Chondrocyte (in vitro differentiated cells): ENCODE results near the gene PIGV. TPM values are rescaled to one million over a fixed set of nuclear protein-coding genes. Genes with fewer than 3 reads are reported as not detected.

Experiments
- DNase-seq: peaks from one replicate; pipeline ENCODE4 v3.0.0; 2021; ENCODE audit warnings: mixed read lengths, low spot score
- H3K27ac Mint-ChIP-seq: one replicate; pipeline ENCODE4 v1.8.0; 2021; ENCODE audit warnings: mild to moderate bottlenecking, moderate library complexity, mixed read lengths; ENCODE audit not compliant: unreplicated experiment
- H3K27me3 Mint-ChIP-seq: 2 replicates; pipeline ENCODE4 v1.8.0; 2021; ENCODE audit warnings: low read depth, mixed read lengths
- H3K36me3 Mint-ChIP-seq: 2 replicates; pipeline ENCODE4 v1.8.0; 2021; ENCODE audit warnings: low read depth, mixed read lengths
- H3K4me1 Mint-ChIP-seq: 2 replicates; pipeline ENCODE4 v1.8.0; 2021; ENCODE audit warnings: low read depth, mild to moderate bottlenecking, mixed read lengths
- H3K4me3 Mint-ChIP-seq: one replicate; pipeline ENCODE4 v1.8.0; 2021; ENCODE audit warnings: mild to moderate bottlenecking, moderate library complexity, mixed read lengths; ENCODE audit not compliant: unreplicated experiment
- H3K9me3 Mint-ChIP-seq: 2 replicates; pipeline ENCODE4 v1.8.0; 2021; ENCODE audit warnings: low read depth, mixed read lengths
- total RNA-seq: library from RNA; stranded (reverse); gene quantifications from 3 replicates; pipeline ENCODE4 v1.2.1, GENCODE V29; 2021
- TF ChIP-seq, protein P1 (sequence below): fragments of 200-600 bp; sonication (generic); IDR thresholded peaks from 2 replicates; pipeline ENCODE4 v1.5.0; 2021; ENCODE audit warnings: antibody characterized with exemption, mild to moderate bottlenecking, moderate library complexity

The PIGV gene
- total RNA-seq, 1 donor from 2014 or later, result 12.4 TPM

- Mint-ChIP-seq H3K4me1 (peaks cover 44% of the 10 kb centered on the region), H3K27ac (no peak overlapping the region), H3K27me3 (no peaks in the 10 kb centered on the region), H3K9me3 (no peaks in the 10 kb centered on the region), H3K36me3 (peaks cover 8% of the 10 kb centered on the region), H3K4me3 (no peak overlapping the region)
- TF ChIP-seq, protein P1, sequence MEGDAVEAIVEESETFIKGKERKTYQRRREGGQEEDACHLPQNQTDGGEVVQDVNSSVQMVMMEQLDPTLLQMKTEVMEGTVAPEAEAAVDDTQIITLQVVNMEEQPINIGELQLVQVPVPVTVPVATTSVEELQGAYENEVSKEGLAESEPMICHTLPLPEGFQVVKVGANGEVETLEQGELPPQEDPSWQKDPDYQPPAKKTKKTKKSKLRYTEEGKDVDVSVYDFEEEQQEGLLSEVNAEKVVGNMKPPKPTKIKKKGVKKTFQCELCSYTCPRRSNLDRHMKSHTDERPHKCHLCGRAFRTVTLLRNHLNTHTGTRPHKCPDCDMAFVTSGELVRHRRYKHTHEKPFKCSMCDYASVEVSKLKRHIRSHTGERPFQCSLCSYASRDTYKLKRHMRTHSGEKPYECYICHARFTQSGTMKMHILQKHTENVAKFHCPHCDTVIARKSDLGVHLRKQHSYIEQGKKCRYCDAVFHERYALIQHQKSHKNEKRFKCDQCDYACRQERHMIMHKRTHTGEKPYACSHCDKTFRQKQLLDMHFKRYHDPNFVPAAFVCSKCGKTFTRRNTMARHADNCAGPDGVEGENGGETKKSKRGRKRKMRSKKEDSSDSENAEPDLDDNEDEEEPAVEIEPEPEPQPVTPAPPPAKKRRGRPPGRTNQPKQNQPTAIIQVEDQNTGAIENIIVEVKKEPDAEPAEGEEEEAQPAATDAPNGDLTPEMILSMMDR, result no peak
- DNase-seq, result no peak
Measured at GRCh38 chr1:26789612-26789865, 1.8 kb downstream of the PIGV start.

DNA sequence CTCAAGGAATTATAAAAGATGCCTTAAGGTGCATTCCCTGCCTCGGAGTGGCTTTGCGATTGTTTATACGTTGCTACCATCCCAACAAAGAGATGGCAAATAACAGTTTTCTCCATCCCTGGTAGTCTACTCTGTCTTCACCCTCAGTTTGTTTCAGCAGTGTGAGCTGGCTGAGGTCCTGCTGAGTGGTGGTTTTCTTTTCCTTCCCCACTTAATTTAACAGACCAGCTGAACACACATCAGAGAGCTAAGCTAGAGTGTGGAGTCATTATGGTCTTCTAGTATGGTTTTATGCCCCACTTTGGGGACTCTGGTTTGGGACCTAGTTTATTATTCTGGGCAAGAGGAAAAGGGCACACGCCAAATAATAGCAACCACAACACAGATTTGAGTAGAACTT is 2.2 kb downstream of the PIGV start:
- Mint-ChIP-seq H3K4me1 (peaks cover 40% of the 10 kb centered on the region), H3K27me3 (no peaks in the 10 kb centered on the region), H3K27ac (no peak overlapping the region), H3K36me3 (peaks cover 12% of the 10 kb centered on the region), H3K4me3 (no peak overlapping the region), H3K9me3 (no peaks in the 10 kb centered on the region)
- TF ChIP-seq, protein P1, result no peak
- no peak for DNase-seq

DNA sequence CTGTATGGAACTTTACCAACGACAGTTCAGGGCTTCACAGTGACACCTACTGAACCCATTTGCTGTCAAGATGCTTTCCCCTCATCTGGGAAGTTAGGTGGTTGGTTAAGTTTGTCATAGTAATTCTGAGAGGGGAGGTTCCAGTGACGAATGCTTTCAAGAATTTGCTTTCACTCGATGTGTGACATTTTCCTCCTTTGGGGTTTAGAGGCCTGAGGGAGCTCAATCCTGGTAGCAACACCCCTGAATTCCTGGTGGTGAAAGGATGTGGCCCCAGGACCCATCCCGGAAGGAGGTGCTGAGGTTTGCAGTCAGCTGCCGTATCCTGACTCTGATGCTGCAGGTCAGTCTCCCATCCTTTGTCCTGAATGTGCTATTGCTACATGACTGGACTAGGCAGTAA is 2.8 kb downstream of the PIGV start:
- no peak overlapping the region for H3K4me3 Mint-ChIP-seq

DNA sequence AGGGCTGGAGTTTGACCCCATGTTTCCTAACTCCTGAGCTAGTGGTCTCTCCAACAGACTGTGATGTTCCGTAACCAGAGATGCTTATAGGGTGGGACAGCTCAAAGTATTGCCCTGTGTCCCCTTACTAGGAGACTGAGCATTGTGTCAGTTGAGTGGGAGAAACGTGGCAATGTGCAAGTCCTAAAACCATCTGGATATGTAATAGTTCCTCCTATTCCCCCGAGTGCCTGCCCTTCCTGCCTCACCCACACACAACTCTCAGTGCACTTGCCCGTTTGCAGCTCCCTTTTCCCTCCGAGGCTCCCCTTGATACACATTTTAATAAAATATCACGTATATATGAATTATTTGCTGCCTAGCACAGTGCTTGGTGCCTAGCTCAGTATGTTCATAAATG is 3.4 kb downstream of the PIGV start:
- peaks cover 12% of the 10 kb centered on the region for H3K36me3 Mint-ChIP-seq
- TF ChIP-seq, protein P1, result no peak
- H3K9me3 Mint-ChIP-seq, result no peaks in the 10 kb centered on the region
- H3K4me1 Mint-ChIP-seq, result peaks cover 28% of the 10 kb centered on the region
- DNase-seq, result no peak
- no peak overlapping the region for H3K27ac Mint-ChIP-seq
- H3K27me3 Mint-ChIP-seq, result no peaks in the 10 kb centered on the region
- H3K4me3 Mint-ChIP-seq, result no peak overlapping the region

More for the DNA sequence above, 2.8 kb downstream of the PIGV start:
- no peak for DNase-seq
- Mint-ChIP-seq H3K9me3 (no peaks in the 10 kb centered on the region), H3K36me3 (peaks cover 12% of the 10 kb centered on the region), H3K4me1 (peaks cover 34% of the 10 kb centered on the region), H3K27ac (no peak overlapping the region), H3K27me3 (no peaks in the 10 kb centered on the region)
- TF ChIP-seq, protein P1, result no peak

DNA sequence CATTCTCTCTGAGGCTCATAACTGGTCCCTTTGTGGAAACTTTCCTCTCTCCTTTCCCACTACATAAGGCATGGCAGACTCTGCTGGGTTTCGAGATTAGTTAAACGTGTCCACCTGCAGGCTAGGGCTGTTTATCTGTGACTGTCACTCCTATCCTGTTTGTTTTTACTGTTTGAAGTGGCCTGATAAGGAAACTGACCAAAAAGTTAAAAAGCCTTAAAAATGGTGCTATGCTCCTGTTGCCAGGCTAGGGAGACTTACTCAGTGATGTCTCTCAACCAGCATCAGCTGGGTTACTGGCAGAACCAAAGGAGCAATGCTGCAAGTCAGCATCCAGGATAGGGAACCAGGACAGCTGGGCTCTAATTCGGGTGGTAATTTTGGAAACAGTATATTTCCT is 3.9 kb downstream of the PIGV start:
- TF ChIP-seq, protein P1, result no peak
- H3K27ac Mint-ChIP-seq, result no peak overlapping the region

More for the DNA sequence above, 3.9 kb downstream of the PIGV start:
- DNase-seq, result no peak
- no peaks in the 10 kb centered on the region for H3K9me3 Mint-ChIP-seq
- H3K4me1 Mint-ChIP-seq, result peaks cover 23% of the 10 kb centered on the region
- H3K4me3 Mint-ChIP-seq, result no peak overlapping the region
- no peaks in the 10 kb centered on the region for H3K27me3 Mint-ChIP-seq
- H3K36me3 Mint-ChIP-seq, result peaks cover 14% of the 10 kb centered on the region
